ENCODE data around the gene PLA2G2C.

PLA2G2C gene

DNA sequence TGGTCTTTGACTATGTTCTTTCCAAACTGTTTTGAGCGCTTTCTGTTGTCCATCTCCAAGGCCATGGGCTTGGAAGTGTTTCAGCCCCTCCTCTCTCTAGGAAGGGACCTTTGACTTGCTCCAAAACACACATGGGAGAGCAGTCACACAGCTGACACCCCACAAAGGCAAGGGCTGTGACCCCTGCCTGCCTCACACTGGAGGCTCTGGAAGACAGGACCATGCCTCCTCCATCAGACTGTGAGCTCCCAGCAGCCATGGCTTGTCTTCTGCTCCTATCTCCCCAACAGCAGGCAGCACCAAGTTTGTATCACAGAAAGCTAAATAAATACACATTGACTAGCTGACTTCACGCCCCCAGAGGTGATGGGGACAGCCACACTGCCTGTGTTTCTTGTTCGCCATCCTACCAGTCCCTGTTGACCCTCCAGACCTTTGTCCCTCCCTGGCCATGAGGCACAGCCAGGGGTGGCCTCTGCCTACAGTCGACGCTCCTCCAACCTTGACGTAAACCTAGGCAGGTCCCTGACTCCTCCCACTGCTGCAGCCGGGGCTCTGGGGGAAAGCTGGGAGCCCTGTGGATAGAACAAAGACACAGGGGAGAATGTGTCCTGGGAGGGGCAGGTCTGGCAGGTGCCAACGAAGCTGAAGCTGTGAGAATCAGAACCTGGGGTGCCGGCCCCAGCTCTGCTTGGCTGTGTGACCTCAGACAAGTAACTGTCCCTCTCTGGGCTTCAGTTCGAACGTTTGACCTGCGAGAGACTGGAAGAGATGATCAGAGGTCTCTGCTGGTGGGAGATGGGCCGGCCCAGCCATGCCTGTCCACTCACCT, 42.4 kb downstream of the PLA2G2C start:
- in situ Hi-C loops (cut with MboI; ENCODE audit: low pct_unique_long_range_greater_than_20kb, low sequenced_read_pairs, unreplicated experiment), result loop anchor here (25.0 kb wide), 1 partner anchor 232 kb away; the partner anchor contains the start of gene PLA2G2E
- TF ChIP-seq, protein P1, sequence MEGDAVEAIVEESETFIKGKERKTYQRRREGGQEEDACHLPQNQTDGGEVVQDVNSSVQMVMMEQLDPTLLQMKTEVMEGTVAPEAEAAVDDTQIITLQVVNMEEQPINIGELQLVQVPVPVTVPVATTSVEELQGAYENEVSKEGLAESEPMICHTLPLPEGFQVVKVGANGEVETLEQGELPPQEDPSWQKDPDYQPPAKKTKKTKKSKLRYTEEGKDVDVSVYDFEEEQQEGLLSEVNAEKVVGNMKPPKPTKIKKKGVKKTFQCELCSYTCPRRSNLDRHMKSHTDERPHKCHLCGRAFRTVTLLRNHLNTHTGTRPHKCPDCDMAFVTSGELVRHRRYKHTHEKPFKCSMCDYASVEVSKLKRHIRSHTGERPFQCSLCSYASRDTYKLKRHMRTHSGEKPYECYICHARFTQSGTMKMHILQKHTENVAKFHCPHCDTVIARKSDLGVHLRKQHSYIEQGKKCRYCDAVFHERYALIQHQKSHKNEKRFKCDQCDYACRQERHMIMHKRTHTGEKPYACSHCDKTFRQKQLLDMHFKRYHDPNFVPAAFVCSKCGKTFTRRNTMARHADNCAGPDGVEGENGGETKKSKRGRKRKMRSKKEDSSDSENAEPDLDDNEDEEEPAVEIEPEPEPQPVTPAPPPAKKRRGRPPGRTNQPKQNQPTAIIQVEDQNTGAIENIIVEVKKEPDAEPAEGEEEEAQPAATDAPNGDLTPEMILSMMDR (IDR thresholded peaks at IDR 0.05; ENCODE audit: extremely low read depth, insufficient read depth, missing control alignments), result no peak
- DNase-seq (ENCODE audit: low spot score), result no peak

DNA sequence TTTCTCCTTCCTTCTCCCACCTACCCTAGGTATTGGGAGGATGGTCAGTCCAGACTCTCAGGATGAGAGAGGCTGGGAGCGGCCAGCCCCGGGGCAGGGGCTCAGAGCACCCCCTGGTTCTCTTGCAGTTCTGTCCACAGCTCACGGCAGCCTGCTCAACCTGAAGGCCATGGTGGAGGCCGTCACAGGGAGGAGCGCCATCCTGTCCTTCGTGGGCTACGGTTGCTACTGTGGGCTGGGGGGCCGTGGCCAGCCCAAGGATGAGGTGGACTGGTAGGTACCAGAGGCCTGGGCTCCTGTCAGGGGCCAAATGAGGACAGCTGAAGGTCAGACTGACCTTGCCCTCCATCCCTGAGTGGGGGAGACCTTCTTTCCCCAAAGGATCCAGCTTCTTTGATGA, 43.0 kb downstream of the PLA2G2C start:
- DNase-seq (ENCODE audit: low spot score), result no peak
- TF ChIP-seq, protein P1 (IDR thresholded peaks at IDR 0.05; ENCODE audit: extremely low read depth, insufficient read depth, missing control alignments), result no peak
- in situ Hi-C loops (cut with MboI; ENCODE audit: low pct_unique_long_range_greater_than_20kb, low sequenced_read_pairs, unreplicated experiment), result loop anchor here (25.0 kb wide), 1 partner anchor 231 kb away; the partner anchor contains the start of gene PLA2G2E

DNA sequence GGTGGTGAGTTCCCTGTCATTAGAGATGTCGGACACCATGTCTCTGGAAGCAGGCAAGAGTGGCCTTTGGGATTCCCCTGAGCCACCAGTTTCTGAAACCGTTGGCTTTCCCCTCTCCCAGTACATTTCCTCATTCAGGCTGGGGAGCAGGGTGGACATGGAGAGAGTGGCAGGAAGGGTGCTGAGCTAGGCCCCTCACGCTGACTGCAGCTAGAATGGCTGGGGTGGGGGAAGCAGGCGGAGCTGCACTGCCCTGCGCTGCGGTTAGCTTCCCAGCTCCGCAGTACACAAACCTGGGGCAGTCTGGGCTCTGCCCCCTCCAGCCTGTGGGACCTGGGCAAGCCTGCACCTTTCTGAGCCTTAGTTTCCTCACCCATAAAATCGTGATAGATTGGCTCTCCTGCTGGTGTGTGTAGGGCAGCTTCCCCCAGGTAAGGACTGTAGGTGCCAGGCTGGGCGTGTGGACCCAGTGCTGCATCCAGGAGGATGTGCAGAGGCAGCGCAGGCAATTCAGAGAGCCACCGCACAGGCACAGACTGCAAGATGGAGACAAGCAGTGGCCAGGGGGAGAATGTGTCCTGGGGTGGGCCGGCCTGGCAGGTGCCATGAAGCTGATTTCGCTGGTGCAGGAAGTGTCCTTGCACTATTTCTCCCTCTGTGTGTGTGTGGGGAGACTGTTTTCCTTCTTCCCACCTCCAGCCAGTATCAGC, 44.2 kb downstream of the PLA2G2C start:
- in situ Hi-C loops (cut with MboI; ENCODE audit: low pct_unique_long_range_greater_than_20kb, low sequenced_read_pairs, unreplicated experiment), result loop anchor here (25.0 kb wide), 1 partner anchor 230 kb away; the partner anchor contains the start of gene PLA2G2E
- no peak for DNase-seq (ENCODE audit: low spot score)
- TF ChIP-seq, protein P1 (IDR thresholded peaks at IDR 0.05; ENCODE audit: extremely low read depth, insufficient read depth, missing control alignments), result no peak

DNA sequence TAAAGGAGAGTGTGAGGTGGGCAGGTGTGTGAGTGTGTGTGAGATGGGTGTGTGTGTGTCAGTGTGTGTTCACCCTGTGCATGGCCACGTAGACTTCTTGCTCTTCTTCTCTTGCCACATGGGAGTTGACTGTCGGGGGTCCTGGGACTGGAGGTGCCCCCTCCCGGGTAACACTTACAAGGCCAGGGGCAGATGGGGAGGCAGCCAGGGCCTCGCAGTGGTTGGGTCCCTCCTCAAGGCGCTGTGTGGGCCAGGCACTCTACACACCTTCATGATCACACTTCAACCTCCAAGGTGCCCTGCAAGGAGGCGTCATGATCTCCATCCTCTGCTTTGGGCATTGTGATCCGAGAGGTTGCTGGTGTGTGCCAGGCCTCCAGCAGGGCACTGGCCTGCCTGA, 44.9 kb downstream of the PLA2G2C start:
- no peak for DNase-seq (ENCODE audit: low spot score)
- TF ChIP-seq, protein P1 (IDR thresholded peaks at IDR 0.05; ENCODE audit: extremely low read depth, insufficient read depth, missing control alignments), result no peak
- in situ Hi-C loops (cut with MboI; ENCODE audit: low pct_unique_long_range_greater_than_20kb, low sequenced_read_pairs, unreplicated experiment), result loop anchor here (25.0 kb wide), 1 partner anchor 229 kb away; the partner anchor contains the start of gene PLA2G2E

DNA sequence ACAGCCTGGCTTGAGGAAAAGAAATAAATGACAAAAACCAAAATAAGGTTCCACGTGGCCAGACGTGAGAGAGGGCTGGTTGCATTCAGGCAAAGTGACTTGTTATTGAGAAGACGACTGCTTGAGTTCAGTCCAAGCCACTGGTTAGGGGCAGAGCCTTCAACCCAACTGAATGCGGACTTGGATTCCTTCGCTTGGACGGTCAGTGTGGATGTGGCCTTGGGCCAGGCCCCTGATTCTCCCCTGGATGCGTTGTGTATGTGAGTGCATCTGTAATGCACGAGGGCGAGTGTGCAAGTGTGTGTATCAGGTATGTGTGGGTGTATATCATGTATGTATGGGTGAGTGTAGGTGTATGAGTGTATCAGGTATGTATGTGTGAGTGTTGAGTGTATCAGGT, 45.3 kb downstream of the PLA2G2C start:
- no peak for DNase-seq (ENCODE audit: low spot score)
- in situ Hi-C loops (cut with MboI; ENCODE audit: low pct_unique_long_range_greater_than_20kb, low sequenced_read_pairs, unreplicated experiment), result loop anchor here (25.0 kb wide), 1 partner anchor 229 kb away; the partner anchor contains the start of gene PLA2G2E
- TF ChIP-seq, protein P1 (IDR thresholded peaks at IDR 0.05; ENCODE audit: extremely low read depth, insufficient read depth, missing control alignments), result no peak

DNA sequence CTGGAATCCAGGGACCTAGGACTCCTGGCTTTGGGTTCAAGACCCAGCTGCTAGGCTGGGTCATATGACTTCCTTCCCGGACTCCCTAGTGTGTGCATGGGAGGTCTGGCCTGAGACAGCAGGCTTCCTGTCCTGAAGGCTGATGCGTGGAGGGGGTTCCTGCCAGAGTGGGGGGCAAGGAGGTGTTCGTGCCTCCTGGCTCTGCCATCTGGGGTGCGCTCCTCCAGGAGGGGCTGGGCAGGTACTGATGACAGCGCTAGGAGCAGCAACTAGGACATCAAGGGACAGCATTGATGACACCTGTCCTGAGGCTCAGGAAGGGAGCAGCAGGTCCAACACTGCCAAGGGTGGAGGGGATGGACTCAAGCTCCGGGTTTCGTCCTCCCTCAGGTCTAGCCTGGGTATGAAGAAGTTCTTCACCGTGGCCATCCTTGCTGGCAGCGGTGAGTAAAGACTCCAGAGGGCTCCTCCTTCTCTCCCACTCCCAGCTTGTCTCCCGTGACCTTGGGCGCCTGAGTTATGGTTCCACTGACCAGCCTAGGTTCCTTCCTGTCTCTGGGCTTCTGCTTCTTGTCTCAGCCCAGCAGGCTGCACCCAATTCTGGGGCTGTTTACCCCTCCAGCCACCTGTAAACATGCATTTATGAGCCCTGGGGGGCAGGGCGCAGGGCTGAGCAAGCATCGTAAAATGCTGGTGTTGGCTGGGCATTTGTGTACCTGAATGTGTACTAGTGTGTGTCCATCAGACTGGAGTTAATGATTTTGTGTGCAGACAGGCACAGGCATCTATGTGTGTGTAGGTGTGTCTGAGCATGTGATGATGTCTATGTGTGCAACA, 46.3 kb downstream of the PLA2G2C start:
- in situ Hi-C loops (cut with MboI; ENCODE audit: low pct_unique_long_range_greater_than_20kb, low sequenced_read_pairs, unreplicated experiment), result loop anchor here (25.0 kb wide), 1 partner anchor 228 kb away; the partner anchor contains the start of gene PLA2G2E
- DNase-seq (ENCODE audit: low spot score), result no peak
- TF ChIP-seq, protein P1 (IDR thresholded peaks at IDR 0.05; ENCODE audit: extremely low read depth, insufficient read depth, missing control alignments), result no peak
